ENCODE results near the gene ZC3H4. TPM values are rescaled to one million over a fixed set of nuclear protein-coding genes. Genes with fewer than 3 reads are reported as not detected.

ZC3H4 gene
- total RNA-seq, 1 donor from 2014 or later = 68.7 TPM

DNA sequence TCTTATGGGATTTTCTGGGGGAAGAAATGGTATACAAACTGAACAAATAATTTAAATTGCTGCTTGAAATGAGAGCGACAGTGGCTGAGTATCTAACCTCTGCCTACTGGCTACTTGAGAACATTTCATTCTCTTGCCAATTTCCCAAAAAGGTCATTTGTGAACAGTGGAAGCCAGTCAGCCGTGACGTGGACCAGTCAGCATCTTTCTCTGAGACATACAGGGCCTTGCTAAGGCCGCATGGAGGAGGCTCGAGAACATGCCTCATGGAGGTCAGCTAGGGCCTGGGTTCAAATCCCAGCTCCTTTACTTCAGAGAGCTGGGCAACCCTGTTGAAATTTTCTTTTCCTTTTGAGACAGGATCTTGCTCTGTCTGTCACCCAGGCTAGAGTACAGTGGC is 20.3 kb downstream of the ZC3H4 start:
- H3K9me3 Mint-ChIP-seq = no peaks in the 10 kb centered on the region
- H3K36me3 Mint-ChIP-seq = peaks cover 31% of the 10 kb centered on the region
- no peak for DNase-seq (ENCODE audit: low spot score in 2 of 2, unreplicated experiment in 2 of 2)
- H3K4me3 Mint-ChIP-seq = no peak overlapping the region
- no peak overlapping the region for H3K27ac Mint-ChIP-seq
- H3K27me3 Mint-ChIP-seq (ENCODE audit: low read depth) = no peaks in the 10 kb centered on the region
- TF ChIP-seq, protein P1, sequence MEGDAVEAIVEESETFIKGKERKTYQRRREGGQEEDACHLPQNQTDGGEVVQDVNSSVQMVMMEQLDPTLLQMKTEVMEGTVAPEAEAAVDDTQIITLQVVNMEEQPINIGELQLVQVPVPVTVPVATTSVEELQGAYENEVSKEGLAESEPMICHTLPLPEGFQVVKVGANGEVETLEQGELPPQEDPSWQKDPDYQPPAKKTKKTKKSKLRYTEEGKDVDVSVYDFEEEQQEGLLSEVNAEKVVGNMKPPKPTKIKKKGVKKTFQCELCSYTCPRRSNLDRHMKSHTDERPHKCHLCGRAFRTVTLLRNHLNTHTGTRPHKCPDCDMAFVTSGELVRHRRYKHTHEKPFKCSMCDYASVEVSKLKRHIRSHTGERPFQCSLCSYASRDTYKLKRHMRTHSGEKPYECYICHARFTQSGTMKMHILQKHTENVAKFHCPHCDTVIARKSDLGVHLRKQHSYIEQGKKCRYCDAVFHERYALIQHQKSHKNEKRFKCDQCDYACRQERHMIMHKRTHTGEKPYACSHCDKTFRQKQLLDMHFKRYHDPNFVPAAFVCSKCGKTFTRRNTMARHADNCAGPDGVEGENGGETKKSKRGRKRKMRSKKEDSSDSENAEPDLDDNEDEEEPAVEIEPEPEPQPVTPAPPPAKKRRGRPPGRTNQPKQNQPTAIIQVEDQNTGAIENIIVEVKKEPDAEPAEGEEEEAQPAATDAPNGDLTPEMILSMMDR (IDR thresholded peaks at IDR 0.05; ENCODE audit: unreplicated experiment) = no peak
- peaks cover 7% of the 10 kb centered on the region for H3K4me1 Mint-ChIP-seq

DNA sequence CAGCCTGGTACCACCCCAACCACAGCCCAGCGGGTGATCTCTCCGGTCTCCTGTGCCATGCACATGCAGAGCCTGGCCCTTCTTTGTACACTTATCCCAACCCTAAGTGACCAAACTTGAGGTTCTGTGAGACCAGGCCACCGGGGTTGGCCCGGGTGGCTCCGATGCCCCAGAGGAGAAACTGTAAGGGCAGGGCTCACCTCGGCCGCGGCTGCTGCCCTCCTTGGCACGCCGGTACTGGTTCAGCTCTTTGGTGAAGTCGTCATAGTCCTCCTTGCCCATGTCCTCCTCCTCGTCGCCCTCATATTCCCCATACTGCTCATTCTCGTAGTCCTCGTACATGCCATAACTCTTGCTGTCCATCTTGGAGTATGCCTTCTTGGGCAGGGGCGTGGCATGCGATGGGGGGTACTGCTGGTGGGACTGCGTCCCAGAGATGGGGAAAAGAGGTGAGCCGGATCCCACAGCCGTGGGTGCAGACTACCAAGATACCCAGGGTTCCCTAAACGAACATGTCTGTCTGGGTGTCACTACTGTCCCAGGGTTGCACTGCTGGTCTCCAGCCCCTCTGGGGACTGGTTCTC is 23.7 kb downstream of the ZC3H4 start:
- Mint-ChIP-seq H3K4me3 (no peak overlapping the region), H3K27ac (no peak overlapping the region), H3K27me3 (ENCODE audit: low read depth) (no peaks in the 10 kb centered on the region), H3K9me3 (no peaks in the 10 kb centered on the region), H3K4me1 (no peaks in the 10 kb centered on the region), H3K36me3 (peaks cover 48% of the 10 kb centered on the region)
- TF ChIP-seq, protein P1 (IDR thresholded peaks at IDR 0.05; ENCODE audit: unreplicated experiment) = no peak
- no peak for DNase-seq (ENCODE audit: low spot score in 2 of 2, unreplicated experiment in 2 of 2)

DNA sequence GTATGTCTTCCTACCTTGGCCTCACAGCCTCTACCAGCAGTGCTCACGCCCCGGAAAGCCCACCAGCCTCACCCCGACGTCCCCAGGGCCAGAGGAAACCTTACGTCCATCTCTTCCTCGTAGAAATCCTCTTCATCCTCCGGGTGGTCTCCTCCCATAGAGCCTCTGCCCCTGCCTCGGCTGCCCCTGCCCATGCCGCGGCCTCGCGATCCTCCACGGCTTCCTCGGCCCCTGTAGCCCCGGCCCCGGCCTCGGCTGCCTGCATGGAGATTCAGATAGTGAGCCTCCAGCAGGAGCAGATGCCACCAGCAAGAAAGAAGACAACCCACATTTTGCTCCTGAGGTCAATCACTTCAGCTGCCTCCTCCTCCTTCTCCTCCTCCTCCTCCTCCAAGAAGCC is 27.3 kb downstream of the ZC3H4 start:
- no peaks in the 10 kb centered on the region for H3K4me1 Mint-ChIP-seq
- TF ChIP-seq, protein P1 (IDR thresholded peaks at IDR 0.05; ENCODE audit: unreplicated experiment) = no peak
- H3K27me3 Mint-ChIP-seq (ENCODE audit: low read depth) = no peaks in the 10 kb centered on the region
- peaks cover 52% of the 10 kb centered on the region for H3K36me3 Mint-ChIP-seq
- DNase-seq (ENCODE audit: low spot score in 2 of 2, unreplicated experiment in 2 of 2) = no peak
- H3K9me3 Mint-ChIP-seq = no peaks in the 10 kb centered on the region
- H3K27ac Mint-ChIP-seq = no peak overlapping the region
- H3K4me3 Mint-ChIP-seq = no peak overlapping the region

DNA sequence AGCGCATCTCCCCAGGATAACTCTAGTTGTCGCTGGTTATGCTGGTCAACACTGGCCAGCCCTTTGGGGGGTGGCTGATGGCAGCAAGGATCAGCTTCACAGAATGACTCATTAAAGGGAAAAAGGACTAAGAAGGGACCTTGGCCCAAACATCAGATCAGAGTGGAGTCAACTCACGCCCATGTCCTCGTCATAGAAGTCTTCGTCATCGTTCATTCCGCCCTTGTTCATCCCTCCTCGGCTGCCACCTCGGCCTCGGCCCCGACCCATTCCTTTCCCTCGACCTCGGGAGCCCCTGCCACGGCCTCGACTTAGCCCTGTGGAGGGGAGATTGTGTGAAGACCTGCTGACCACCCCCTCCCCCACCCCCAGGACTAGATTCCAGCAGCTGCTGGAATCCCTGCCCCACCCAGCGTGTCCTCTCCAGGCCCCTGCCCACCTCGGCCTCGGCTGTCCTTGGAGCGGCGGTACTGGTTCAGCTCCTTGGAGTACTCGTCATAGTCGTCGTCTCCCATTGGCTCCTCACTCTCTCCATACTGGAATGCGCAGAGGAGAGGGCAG is 28.6 kb downstream of the ZC3H4 start:
- TF ChIP-seq, protein P1 (IDR thresholded peaks at IDR 0.05; ENCODE audit: unreplicated experiment) = no peak

DNA sequence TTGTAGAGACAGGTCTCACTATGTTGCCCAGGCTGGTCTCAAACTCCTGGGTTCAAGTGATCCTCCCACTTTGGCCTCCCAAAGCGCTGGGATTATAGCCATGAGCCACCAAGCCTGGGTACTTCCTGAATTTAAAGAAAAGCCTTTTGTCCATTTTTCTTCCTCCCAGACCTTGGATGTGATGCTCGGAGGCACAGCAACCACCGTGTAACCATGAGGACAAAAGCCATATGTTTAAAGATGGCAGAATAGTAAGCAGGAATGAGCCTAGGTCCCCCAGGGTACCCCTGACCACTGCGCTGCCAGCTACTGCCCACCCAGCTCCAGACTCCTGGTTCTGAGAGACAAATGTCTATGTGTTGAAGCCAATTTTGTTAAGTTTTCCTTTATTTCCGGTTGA is 31.1 kb downstream of the ZC3H4 start:
- no peak overlapping the region for H3K27ac Mint-ChIP-seq
- TF ChIP-seq, protein P1 (IDR thresholded peaks at IDR 0.05; ENCODE audit: unreplicated experiment) = no peak
- DNase-seq (ENCODE audit: low spot score in 2 of 2, unreplicated experiment in 2 of 2) = no peak
- no peaks in the 10 kb centered on the region for H3K27me3 Mint-ChIP-seq (ENCODE audit: low read depth)
- H3K4me3 Mint-ChIP-seq = no peak overlapping the region
- no peaks in the 10 kb centered on the region for H3K4me1 Mint-ChIP-seq
- peaks cover 39% of the 10 kb centered on the region for H3K36me3 Mint-ChIP-seq
- H3K9me3 Mint-ChIP-seq = no peaks in the 10 kb centered on the region

More for the DNA sequence above, 28.6 kb downstream of the ZC3H4 start:
- H3K4me3 Mint-ChIP-seq = no peak overlapping the region
- H3K36me3 Mint-ChIP-seq = peaks cover 43% of the 10 kb centered on the region
- no peaks in the 10 kb centered on the region for H3K4me1 Mint-ChIP-seq
- no peak overlapping the region for H3K27ac Mint-ChIP-seq
- no peak for DNase-seq (ENCODE audit: low spot score in 2 of 2, unreplicated experiment in 2 of 2)
- H3K27me3 Mint-ChIP-seq (ENCODE audit: low read depth) = no peaks in the 10 kb centered on the region
- H3K9me3 Mint-ChIP-seq = no peaks in the 10 kb centered on the region
